Measurements from ENCODE around the gene IL6R. TPM values are rescaled to one million over a fixed set of nuclear protein-coding genes. Genes with fewer than 3 reads are reported as not detected.

The IL6R gene
- total and polyA plus RNA-seq, 2 of the 4 experiments (the other 2 are of a cell fraction), result 5.3 to 9.5 TPM

GRCh38 chr1:154386643-154387352 lies 18.3 kb upstream of the IL6R start:
- no peak overlapping the region for H2AFZ ChIP-seq (replicated peaks; ENCODE audit: low read length, poor library complexity)
- peaks cover 3% of the 10 kb centered on the region; the same call in 1 of the 2 replicates for H3K9me1 ChIP-seq (ENCODE audit: insufficient read depth, low read length)
- ChIA-PET CTCF (no interaction called here), POLR2A (ENCODE audit: unreplicated experiment) (no interaction called here)
- no peak overlapping the region for H3K23ac ChIP-seq (ENCODE audit: low read depth, low read length)
- no peak overlapping the region for H2AK9ac ChIP-seq (replicated peaks; ENCODE audit: low read depth, low read length, poor library complexity)
- H2AK5ac ChIP-seq (ENCODE audit: low read depth, low read length), result no peak overlapping the region
- no peaks in the 10 kb centered on the region for H3K36me3 ChIP-seq (ENCODE audit: control insufficient read depth, insufficient read depth, low read length)
- no peak overlapping the region for H3K27ac ChIP-seq (ENCODE audit: insufficient read depth, low read length)
- no peak for ATAC-seq (ENCODE audit: low read depth)
- in situ Hi-C loops (cut with MboI; ENCODE audit: low sequenced_read_pairs) (no loop called here), dilution Hi-C loops (cut with HindIII; ENCODE audit: low sequenced_read_pairs, unreplicated experiment) (no loop called here), intact Hi-C loops (cut with micrococcal nuclease) (no loop called here)
- H4K91ac ChIP-seq (ENCODE audit: insufficient read depth, low read depth, low read length), result no peak overlapping the region
- H4K5ac ChIP-seq (ENCODE audit: low read depth, low read length), result no peak overlapping the region
- H3K9me3 ChIP-seq (ENCODE audit: control insufficient read depth, insufficient read depth, low read length), result no peaks in the 10 kb centered on the region
- 75% methylated on average over 3 of the region's 11 CpGs; no CpG with 5 or more reads in 1 of the 2 experiments for WGBS, 2 experiments (ENCODE audit: extremely low coverage in 2 of 2, insufficient read length in 1 of 2)
- no peaks in the 10 kb centered on the region for H3K79me1 ChIP-seq (ENCODE audit: low read depth in 1 of 2, low read length in 2 of 2)
- H4K8ac ChIP-seq (ENCODE audit: low read depth in 2 of 2, low read length in 2 of 2), result no peak overlapping the region
- no peak overlapping the region for H2BK120ac ChIP-seq (ENCODE audit: low read depth, low read length)
- no peak for DNase-seq
- TF ChIP-seq ELK1 (IDR thresholded peaks at IDR 0.05; ENCODE audit: borderline replicate concordance, low read depth, low read length), result no peak
- no peak for TF ChIP-seq RAD21 (IDR thresholded peaks at IDR 0.05; ENCODE audit: low read length)
- no peak for TF ChIP-seq RCOR1 (IDR thresholded peaks at IDR 0.05; ENCODE audit: insufficient replicate concordance, low read length)
- no peak for TF ChIP-seq MAZ (IDR thresholded peaks at IDR 0.05; ENCODE audit: borderline replicate concordance, low read depth, low read length)
- no peak for TF ChIP-seq USF2 (IDR thresholded peaks at IDR 0.05; ENCODE audit: low read depth, low read length)
- TF ChIP-seq, protein P1, sequence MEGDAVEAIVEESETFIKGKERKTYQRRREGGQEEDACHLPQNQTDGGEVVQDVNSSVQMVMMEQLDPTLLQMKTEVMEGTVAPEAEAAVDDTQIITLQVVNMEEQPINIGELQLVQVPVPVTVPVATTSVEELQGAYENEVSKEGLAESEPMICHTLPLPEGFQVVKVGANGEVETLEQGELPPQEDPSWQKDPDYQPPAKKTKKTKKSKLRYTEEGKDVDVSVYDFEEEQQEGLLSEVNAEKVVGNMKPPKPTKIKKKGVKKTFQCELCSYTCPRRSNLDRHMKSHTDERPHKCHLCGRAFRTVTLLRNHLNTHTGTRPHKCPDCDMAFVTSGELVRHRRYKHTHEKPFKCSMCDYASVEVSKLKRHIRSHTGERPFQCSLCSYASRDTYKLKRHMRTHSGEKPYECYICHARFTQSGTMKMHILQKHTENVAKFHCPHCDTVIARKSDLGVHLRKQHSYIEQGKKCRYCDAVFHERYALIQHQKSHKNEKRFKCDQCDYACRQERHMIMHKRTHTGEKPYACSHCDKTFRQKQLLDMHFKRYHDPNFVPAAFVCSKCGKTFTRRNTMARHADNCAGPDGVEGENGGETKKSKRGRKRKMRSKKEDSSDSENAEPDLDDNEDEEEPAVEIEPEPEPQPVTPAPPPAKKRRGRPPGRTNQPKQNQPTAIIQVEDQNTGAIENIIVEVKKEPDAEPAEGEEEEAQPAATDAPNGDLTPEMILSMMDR (conservative IDR thresholded peaks at IDR 0.05; ENCODE audit: low read depth, low read length), result no peak
- no peak for TF ChIP-seq MAFK (IDR thresholded peaks at IDR 0.05; ENCODE audit: low read depth, low read length)
- no peak for TF ChIP-seq CHD1 (IDR thresholded peaks at IDR 0.05; ENCODE audit: low read depth, low read length)
- no peak for TF ChIP-seq CEBPB (IDR thresholded peaks at IDR 0.05; ENCODE audit: low read depth, low read length)
- TF ChIP-seq BHLHE40 (IDR thresholded peaks at IDR 0.05; ENCODE audit: low read depth, low read length), result no peak
- no peak for TF ChIP-seq RFX5 (IDR thresholded peaks at IDR 0.05; ENCODE audit: low read depth, low read length)
- no peak for TF ChIP-seq SMC3 (IDR thresholded peaks at IDR 0.05; ENCODE audit: low read depth, low read length)
- no peak for TF ChIP-seq POLR2A (IDR thresholded peaks at IDR 0.05; ENCODE audit: low read depth, low read length)
- TF ChIP-seq NFE2L2 (IDR thresholded peaks at IDR 0.05; ENCODE audit: low read depth, low read length), result no peak
- no peak for TF ChIP-seq FOS (IDR thresholded peaks at IDR 0.05; ENCODE audit: low read depth, low read length)
- no peak overlapping the region for H2BK20ac ChIP-seq (ENCODE audit: low read depth, low read length)
- no peak overlapping the region for H3K14ac ChIP-seq (replicated peaks; ENCODE audit: low read depth, low read length)
- H3K56ac ChIP-seq (ENCODE audit: extremely low read depth, insufficient read depth, low read length), result no peak overlapping the region
- H4K20me1 ChIP-seq (ENCODE audit: insufficient read depth, low read length), result no peaks in the 10 kb centered on the region
- no peaks in the 10 kb centered on the region for H3K4me1 ChIP-seq (ENCODE audit: control insufficient read depth, insufficient read depth, low read length)
- H3K18ac ChIP-seq (ENCODE audit: low read depth, low read length), result no peak overlapping the region
- BruUV-seq (replicated peaks), result no TSS peak
- H2BK15ac ChIP-seq (ENCODE audit: low read depth, low read length), result no peak overlapping the region
- H3K27me3 ChIP-seq (ENCODE audit: control insufficient read depth, insufficient read depth, low read length), result peaks cover 32% of the 10 kb centered on the region
- no peak overlapping the region for H3K4ac ChIP-seq (ENCODE audit: low read depth, low read length)
- H3K4me2 ChIP-seq (ENCODE audit: low read depth, low read length), result no peak overlapping the region
- H3K9ac ChIP-seq (ENCODE audit: low read depth, low read length), result no peak overlapping the region
- no peak overlapping the region for H3K4me3 ChIP-seq (ENCODE audit: insufficient read depth, low read depth, low read length)
- no peak overlapping the region for H2BK5ac ChIP-seq (ENCODE audit: low read depth, low read length, poor library complexity, severe bottlenecking)

All from IMR-90 (cell line).